Activated CD8-positive, alpha-beta T cell treated with anti-CD3 and anti-CD28 coated beads for 36 hours (primary cell): ENCODE results near the gene RPS3. TPM values are rescaled to one million over a fixed set of nuclear protein-coding genes. Genes with fewer than 3 reads are reported as not detected.
A peak's percentile ranks its signal among the peaks of the same experiment; 100 is the strongest.

Experiments used
- ATAC-seq: fragments of 200-7000 bp; cut with Tn5 transposase; one replicate; pipeline ENCODE4 v1.10.0; 2021; ENCODE audit warnings: mild to moderate bottlenecking, moderate library complexity
- CTCF ChIA-PET: fragments of 350-600 bp; sonication (Branson Sonifier 250); formaldehyde crosslinking; loops from one replicate; lab custom pipeline; 2021; ENCODE audit warnings: antibody characterized with exemption; lab: Charles Lee
- POLR2A ChIA-PET: fragments of 350-600 bp; sonication (Branson Sonifier 250); formaldehyde crosslinking; loops from one replicate; lab custom pipeline; 2021; ENCODE audit warnings: antibody characterized with exemption; lab: Charles Lee
- DNase-seq: peaks from one replicate; pipeline ENCODE4 v3.0.0-alpha.2; 2020
- H3K27ac Mint-ChIP-seq: one replicate; pipeline ENCODE4 v1.8.0; 2021; ENCODE audit warnings: mild to moderate bottlenecking, mixed read lengths
- H3K27me3 Mint-ChIP-seq: one replicate; pipeline ENCODE4 v1.8.0; 2021; ENCODE audit warnings: mixed read lengths
- H3K36me3 Mint-ChIP-seq: one replicate; pipeline ENCODE4 v1.8.0; 2021; ENCODE audit warnings: low read depth, mixed read lengths
- H3K4me1 Mint-ChIP-seq: one replicate; pipeline ENCODE4 v1.8.0; 2021; ENCODE audit warnings: low read depth, mixed read lengths
- H3K4me3 Mint-ChIP-seq: one replicate; pipeline ENCODE4 v1.8.0; 2021; ENCODE audit warnings: mild to moderate bottlenecking, moderate library complexity, mixed read lengths
- H3K9me3 Mint-ChIP-seq: one replicate; pipeline ENCODE4 v1.8.0; 2021; ENCODE audit warnings: mixed read lengths
- intact Hi-C: fragments of 100-400 bp; cut with micrococcal nuclease; formaldehyde crosslinking; loops from one replicate; pipeline ENCODE4 v1.10.0; 2022
- total RNA-seq, 2 experiments: library from RNA; stranded (reverse); gene quantifications; one replicate each; pipeline ENCODE4 v1.2.3, GENCODE V29; 2021
- TF ChIP-seq, protein P1 (sequence below): fragments of 200-600 bp; IDR thresholded peaks from one replicate; pipeline ENCODE4 v1.8.0; 2022; ENCODE audit warnings: antibody characterized with exemption, mild to moderate bottlenecking

Gene RPS3
- total RNA-seq, 2 experiments from 2014 or later, result 4,906 to 4,954 TPM

DNA sequence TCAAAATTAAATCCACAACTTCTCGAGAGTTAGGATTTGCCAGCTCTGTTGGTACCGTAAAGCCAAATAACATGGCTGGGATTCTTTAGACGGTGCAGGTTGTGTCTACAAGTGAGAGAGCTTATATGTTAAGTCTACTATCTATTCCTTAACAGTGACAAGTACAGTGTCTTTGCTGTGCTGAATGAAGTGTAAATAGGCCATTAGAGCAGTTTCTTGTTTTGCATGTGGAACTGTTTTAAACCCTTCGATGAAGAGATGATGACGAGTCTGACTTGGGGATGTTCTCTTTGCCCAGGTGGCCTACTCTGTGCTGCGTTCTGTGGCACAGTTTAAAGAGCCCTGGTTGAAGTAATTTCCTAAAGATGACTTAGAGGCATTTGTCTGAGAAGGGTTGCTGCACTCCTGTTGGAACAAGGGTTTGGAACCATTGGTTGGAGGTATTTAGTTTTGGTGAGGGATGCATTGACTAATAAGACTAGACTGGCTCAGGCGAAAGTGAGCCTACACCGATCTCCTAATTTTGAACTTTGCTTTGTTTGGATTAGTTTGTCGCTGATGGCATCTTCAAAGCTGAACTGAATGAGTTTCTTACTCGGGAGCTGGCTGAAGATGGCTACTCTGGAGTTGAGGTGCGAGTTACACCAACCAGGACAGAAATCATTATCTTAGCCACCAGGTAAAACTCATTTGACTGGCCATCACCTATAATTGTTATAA, 988 bp downstream of the RPS3 start:
- H3K36me3 Mint-ChIP-seq, result peaks cover 59% of the 10 kb centered on the region
- H3K27ac Mint-ChIP-seq, result peak overlapping the region; percentile 99
- ChIA-PET CTCF (interaction anchor here (1.2 to 4.2 kb wide), 9 partner anchors 8 to 158 kb away, joined by 3 to 24 read pairs (median 4); no protein-coding TSS in a partner anchor), POLR2A (interaction anchor here (0.8 to 3.5 kb wide), 29 partner anchors 8 to 411 kb away, joined by 3 to 26 read pairs (median 4); partner anchors contain the start of genes ARRB1, GDPD5, NEU3 and SERPINH1)
- TF ChIP-seq, protein P1, sequence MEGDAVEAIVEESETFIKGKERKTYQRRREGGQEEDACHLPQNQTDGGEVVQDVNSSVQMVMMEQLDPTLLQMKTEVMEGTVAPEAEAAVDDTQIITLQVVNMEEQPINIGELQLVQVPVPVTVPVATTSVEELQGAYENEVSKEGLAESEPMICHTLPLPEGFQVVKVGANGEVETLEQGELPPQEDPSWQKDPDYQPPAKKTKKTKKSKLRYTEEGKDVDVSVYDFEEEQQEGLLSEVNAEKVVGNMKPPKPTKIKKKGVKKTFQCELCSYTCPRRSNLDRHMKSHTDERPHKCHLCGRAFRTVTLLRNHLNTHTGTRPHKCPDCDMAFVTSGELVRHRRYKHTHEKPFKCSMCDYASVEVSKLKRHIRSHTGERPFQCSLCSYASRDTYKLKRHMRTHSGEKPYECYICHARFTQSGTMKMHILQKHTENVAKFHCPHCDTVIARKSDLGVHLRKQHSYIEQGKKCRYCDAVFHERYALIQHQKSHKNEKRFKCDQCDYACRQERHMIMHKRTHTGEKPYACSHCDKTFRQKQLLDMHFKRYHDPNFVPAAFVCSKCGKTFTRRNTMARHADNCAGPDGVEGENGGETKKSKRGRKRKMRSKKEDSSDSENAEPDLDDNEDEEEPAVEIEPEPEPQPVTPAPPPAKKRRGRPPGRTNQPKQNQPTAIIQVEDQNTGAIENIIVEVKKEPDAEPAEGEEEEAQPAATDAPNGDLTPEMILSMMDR, result no peak
- no peaks in the 10 kb centered on the region for H3K9me3 Mint-ChIP-seq
- intact Hi-C loops, result no loop called here
- ATAC-seq (peak; percentile 6), DNase-seq (no peak)
- H3K4me3 Mint-ChIP-seq, result peak overlapping the region; percentile 100
- no peaks in the 10 kb centered on the region for H3K27me3 Mint-ChIP-seq
- H3K4me1 Mint-ChIP-seq, result peaks cover 48% of the 10 kb centered on the region

GRCh38 chr11:75402002-75402773, 2.9 kb downstream of the RPS3 start:
- CTCF ChIA-PET, result interaction anchor here (1.2 kb wide), 1 partner anchor 43 kb away, joined by 3 read pairs; no protein-coding TSS in a partner anchor
- no peak for ATAC-seq
- POLR2A ChIA-PET, result interaction anchor here (1.0 to 3.5 kb wide), 9 partner anchors 10 to 182 kb away, joined by 3 to 26 read pairs (median 5); partner anchors contain the start of gene ARRB1
- no peak for DNase-seq
- H3K9me3 Mint-ChIP-seq, result no peaks in the 10 kb centered on the region
- peaks cover 58% of the 10 kb centered on the region for H3K4me1 Mint-ChIP-seq
- peaks cover 75% of the 10 kb centered on the region for H3K36me3 Mint-ChIP-seq
- intact Hi-C loops, result no loop called here
- no peaks in the 10 kb centered on the region for H3K27me3 Mint-ChIP-seq
- H3K4me3 Mint-ChIP-seq, result peak overlapping the region; percentile 100
- peak overlapping the region; percentile 99 for H3K27ac Mint-ChIP-seq
- TF ChIP-seq, protein P1, result no peak

- no peak for DNase-seq
- no peak for ATAC-seq
- Mint-ChIP-seq H3K4me1 (peaks cover 61% of the 10 kb centered on the region), H3K9me3 (no peaks in the 10 kb centered on the region), H3K4me3 (peak overlapping the region; percentile 100), H3K36me3 (peaks cover 80% of the 10 kb centered on the region), H3K27me3 (no peaks in the 10 kb centered on the region), H3K27ac (peak overlapping the region; percentile 99)
- ChIA-PET POLR2A (interaction anchor here (1.0 to 2.1 kb wide), 6 partner anchors 11 to 66 kb away, joined by 4 to 7 read pairs (median 5); no protein-coding TSS in a partner anchor), CTCF (interaction anchor here (1.2 kb wide), 1 partner anchor 42 kb away, joined by 3 read pairs; no protein-coding TSS in a partner anchor)
- TF ChIP-seq, protein P1, result no peak
- intact Hi-C loops, result no loop called here
Observed at GRCh38 chr11:75403037-75403436, 3.7 kb downstream of the RPS3 start.

DNA sequence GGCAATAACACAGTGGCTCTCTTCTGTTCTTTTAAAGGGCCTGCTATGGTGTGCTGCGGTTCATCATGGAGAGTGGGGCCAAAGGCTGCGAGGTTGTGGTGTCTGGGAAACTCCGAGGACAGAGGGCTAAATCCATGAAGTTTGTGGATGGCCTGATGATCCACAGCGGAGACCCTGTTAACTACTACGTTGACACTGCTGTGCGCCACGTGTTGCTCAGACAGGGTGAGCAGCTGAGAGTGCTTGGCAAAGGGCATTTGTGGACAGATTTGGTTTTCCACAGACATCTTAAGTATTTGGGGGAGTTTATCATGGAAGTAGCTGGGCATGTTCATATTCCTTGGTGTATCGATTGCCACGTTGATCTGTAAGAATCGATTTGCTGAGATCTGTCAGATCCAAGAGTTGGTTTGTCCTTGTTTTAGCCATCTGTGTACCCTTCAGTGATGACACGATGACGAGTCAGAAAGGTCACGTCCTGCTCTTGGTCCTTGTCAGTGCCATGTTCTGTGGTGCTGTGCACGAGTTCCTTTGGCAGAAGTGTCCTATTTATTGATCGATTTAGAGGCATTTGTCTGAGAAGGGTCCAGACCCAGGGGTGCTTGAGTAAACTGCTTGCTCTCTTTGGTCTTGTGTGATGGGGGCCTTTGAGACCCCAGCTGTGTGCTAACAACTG, 4.8 kb downstream of the RPS3 start:
- Mint-ChIP-seq H3K27ac (peak overlapping the region; percentile 99), H3K4me1 (peaks cover 55% of the 10 kb centered on the region), H3K27me3 (no peaks in the 10 kb centered on the region), H3K36me3 (peaks cover 87% of the 10 kb centered on the region), H3K4me3 (peak overlapping the region; percentile 100), H3K9me3 (no peaks in the 10 kb centered on the region)
- ChIA-PET CTCF (interaction anchor here (1.0 kb wide), 2 partner anchors 12 to 16 kb away, joined by 3 to 5 read pairs; no protein-coding TSS in a partner anchor), POLR2A (interaction anchor here (0.7 to 2.1 kb wide), 7 partner anchors 10 to 67 kb away, joined by 3 to 7 read pairs (median 4); no protein-coding TSS in a partner anchor)
- TF ChIP-seq, protein P1, result no peak
- intact Hi-C loops, result no loop called here
- ATAC-seq (no peak), DNase-seq (peak; percentile 36)
